NK-92 treated with Interleukin-12 subunit alpha and Interleukin-12 subunit beta, amount 100 ng/mL, for 24 hours (cell line): ENCODE results near the gene SNRPE.

ENCODE experiments used
- DNase-seq: peaks from one replicate; lab custom pipeline; 2025; lab: John Stamatoyannopoulos, UW

Gene SNRPE

GRCh38 chr1:203880606-203881005 is 19.2 kb downstream of the SNRPE start:
- no peak for DNase-seq

DNA sequence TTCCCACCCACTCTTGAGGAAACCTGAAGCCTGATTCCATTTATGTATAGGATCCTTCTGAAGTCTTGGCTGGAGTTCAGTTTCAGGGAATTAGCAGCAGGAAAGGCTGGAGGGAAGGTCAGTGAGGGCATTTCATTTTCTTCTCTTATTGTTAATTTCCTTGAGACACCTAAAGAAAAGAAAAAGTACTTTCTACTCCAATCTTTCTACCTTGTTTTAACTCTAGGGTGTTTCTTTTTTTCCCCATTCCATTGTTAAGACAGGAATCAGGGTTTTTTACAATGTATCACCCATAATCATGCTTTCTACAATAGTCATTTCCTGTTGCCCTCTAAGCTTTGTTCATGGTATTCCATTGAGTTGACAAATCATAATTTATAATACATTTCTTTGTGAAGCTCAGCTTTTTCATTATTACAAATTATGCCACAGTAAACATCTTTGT is 27.4 kb downstream of the SNRPE start:
- no peak for DNase-seq

DNA sequence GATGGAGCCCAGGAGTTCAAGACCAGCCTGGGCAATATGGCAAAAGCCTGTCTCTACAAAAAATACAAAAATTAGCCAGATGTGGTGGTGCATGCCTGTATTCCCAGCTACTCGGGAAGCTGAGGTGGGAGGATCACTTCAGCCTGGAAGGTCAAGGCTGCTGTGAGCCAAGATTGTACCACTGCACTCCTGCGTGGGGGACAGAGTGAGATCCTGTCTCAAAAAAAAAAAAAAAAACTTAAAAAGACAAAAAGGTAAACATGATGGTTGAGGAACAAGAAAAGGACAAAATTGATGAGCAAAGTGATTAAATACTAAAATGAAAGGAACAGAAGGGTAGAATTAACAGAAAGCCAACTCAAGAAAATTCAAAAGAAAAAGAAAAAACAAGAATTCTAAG is 30.6 kb downstream of the SNRPE start:
- DNase-seq = no peak

DNA sequence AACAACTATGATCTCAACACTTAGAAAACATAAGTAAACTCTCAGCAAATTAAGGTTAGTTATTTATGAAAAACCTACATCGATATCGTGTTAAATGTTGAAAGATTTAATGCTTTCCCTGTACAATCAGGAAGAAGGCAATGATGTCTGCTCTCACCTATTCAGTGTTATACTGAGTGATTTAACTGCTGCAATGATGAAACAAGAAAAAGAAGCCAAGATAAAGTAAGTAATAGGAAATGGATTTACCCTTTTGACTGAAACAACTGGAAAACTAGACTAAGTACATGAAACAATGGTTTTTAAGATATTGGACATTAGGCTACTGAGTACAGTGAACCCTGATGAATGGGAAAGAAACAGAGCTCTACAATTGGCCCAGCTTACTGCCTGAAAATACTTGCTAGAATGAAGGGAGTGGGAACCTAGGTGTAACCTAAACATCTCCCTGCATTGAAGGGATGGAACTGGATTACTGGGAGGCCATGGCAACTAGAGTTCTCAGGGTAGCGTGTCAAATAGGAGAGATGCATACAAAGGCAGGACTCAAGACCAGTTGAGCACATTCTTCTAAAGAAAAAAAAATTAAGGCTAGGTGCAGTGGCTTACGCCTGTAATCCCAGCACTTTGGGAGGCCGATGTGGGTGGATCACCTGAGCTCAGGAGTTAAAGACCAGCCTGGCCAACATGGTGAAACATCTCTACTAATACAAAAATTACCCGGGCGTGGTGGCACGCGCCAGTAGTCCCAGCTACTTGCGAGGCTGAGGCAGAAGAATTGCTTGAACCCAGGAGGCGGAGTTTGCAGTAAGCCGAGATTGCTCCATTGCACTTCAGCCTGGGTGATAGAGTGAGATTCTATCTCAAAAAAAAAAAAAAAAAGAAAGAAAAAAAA is 37.3 kb downstream of the SNRPE start:
- no peak for DNase-seq

GRCh38 chr1:203899353-203899716 is 37.9 kb downstream of the SNRPE start:
- no peak for DNase-seq

DNA sequence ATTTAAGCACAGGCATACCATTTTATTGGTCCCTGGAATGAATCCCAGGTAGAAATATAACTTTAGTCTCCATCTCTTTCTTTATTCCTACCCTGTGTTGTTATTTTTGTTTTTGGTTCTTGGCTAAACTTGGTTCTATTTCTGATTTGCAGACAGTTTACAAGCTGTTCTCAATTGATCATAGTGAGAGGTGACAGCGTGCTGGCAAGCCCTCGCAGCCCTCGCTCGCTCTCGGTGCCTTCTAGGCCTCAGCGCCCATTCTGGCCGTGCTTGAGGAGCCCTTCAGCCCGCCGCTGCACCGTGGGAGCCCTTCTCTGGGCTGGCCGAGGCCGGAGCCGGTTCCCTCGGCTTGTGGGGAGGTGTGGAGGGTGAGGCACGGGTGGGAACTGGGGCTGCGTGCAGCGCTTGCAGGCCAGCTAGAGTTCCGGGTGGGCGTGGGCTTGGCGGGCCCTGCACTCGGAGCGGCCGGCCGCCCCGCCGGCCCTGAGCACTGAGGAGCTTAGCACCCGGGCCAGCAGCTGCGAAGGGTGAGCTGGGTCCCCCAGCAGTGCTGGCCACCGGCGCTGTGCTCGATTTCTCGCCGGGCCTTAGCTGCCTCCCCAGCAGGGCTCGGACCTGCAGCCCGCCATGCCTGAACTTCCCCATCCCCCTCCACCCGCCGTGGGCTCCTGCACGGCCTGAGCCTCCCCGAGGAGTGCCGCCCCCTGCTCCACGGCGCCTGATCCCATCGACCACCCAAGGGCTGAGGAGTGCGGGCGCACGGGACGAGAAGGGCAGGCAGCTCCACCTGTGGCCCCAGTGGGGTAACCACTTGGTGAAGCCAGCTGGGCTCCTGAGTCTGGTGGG is 38.7 kb downstream of the SNRPE start:
- DNase-seq = no peak

DNA sequence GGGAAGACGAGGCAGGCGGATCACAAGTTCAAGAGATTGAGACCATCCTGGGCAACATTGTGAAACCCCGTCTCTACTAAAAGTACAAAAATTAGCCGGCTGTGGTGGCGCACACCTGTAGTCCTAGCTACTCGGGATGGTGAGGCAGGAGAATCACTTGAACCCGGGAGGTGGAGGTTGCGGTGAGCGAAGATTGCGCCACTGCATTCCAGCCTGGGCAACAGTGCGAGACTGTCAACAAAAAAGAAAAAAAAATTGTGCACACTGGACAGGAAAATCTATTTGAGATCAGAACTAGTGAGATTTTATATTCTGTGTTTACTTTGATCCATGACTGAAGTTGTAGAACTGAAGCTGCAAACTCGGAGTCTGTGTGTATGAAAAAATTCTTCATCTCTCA is 40.2 kb downstream of the SNRPE start:
- DNase-seq = no peak

DNA sequence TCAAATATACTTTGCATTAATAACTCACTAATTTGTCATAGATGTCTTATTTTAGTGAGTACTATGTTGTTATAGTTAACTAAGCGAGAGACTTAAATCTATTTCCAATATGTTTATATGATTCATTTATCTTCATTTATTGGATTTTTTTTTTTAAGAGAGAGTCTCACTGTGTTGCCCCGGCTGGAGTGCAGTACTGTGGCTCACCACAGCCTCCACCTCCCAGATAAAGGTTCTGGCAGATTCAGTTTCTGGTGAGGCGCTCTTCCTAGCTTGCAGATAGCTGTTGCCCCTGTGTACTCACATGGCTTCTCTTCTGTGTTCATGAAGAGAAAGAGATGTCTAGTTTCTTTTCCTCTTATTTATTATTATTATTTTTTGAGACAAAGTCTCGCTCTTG is 43.9 kb downstream of the SNRPE start:
- DNase-seq = no peak

GRCh38 chr1:203906932-203907331 is 45.5 kb downstream of the SNRPE start:
- no peak for DNase-seq

DNA sequence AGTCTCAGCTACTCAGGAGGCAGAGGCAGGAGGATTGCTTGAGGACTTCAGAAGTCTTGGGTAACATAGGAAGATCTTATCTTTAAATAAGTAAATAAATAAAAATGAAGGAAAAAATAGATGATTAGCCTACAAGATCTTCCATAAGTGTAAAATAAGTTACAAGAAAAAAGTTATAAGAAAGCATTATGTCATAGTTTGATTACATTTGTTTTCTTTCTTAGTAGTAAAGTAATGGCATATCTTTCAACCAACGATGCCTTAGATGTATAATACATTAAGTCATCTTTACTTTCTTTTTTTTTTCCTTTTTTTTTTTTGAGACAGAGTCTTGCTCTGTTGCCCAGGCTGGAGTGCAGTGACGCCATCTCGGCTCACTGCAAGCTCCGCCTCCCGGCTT is 46.5 kb downstream of the SNRPE start:
- DNase-seq = no peak

DNA sequence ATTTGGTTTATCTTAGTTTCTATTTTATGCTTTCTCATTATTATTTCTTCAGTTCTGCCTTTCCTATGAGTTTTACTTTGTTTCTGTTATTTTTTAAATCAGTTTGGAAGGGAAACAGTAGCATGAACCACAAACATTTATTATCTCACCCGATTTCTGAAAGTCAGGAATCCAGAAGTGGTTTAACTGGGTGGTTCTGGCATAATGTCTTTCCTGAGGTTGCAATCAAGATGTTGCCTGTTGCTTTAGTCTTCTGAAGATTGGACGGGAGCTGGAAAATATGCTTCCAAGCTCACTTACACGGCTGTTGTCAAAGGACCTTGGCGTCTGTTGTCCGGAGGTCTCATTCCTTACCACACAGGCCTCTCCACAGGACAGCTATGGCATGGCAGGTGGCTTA is 50.4 kb downstream of the SNRPE start:
- DNase-seq = no peak

GRCh38 chr1:203913073-203913521 is 51.7 kb downstream of the SNRPE start:
- DNase-seq = no peak

- DNase-seq = no peak
These were observed 52.9 kb downstream of the SNRPE start for GRCh38 chr1:203914292-203914691.

DNA sequence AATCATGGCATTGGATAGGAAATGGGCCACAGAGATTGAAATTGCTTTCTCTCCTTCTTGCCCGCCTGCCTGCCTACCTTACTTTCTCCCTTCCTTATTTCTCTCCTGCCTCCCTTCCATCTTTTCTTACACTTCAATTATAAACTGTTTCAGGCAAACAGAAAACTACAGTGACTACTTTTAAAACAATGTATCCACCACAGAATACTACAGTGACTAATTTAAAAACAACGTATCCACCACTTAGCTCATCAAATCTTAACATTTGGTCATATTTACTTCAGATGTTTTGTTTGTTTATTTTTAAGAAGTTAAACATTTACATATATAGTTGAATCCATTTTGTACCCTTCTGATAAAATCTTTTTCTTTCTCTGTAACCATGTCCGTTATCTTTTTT is 54.4 kb downstream of the SNRPE start:
- DNase-seq = no peak

- no peak for DNase-seq
These were observed 55.4 kb downstream of the SNRPE start for GRCh38 chr1:203916756-203917155.
